DOHH2 (cell line): ENCODE data around the gene PCDHB10.
"Not testable (repeated sequence)": the region's sequence is repeated elsewhere in the genome, so short reads cannot be mapped to it uniquely, and the experiment has no call there.

Source experiments
- H3F3A ChIP-seq: fragments of 200-600 bp; sonication (generic), shearing (Covaris generic); 2 replicates; pipeline ENCODE4 v1.6.0; 2016; ENCODE audit warnings: antibody characterized with exemption, mild to moderate bottlenecking; ENCODE audit not compliant: control insufficient read depth, insufficient read depth
- H3K27ac ChIP-seq: fragments of 200-600 bp; sonication (generic); 2 replicates; pipeline ENCODE4 v1.5.1; 2014; ENCODE audit warnings: low read depth, mild to moderate bottlenecking, low read length, moderate library complexity
- H3K27me3 ChIP-seq: fragments of 200-600 bp; sonication (generic); 2 replicates; pipeline ENCODE4 v1.6.1; 2014; ENCODE audit warnings: mild to moderate bottlenecking, low read length, mixed read lengths; ENCODE audit not compliant: control insufficient read depth
- H3K36me3 ChIP-seq: fragments of 200-600 bp; sonication (generic); 2 replicates; pipeline ENCODE4 v1.6.1; 2014; ENCODE audit warnings: mild to moderate bottlenecking, low read length, moderate library complexity, mixed read lengths; ENCODE audit not compliant: control insufficient read depth
- H3K4me1 ChIP-seq: fragments of 200-600 bp; sonication (generic); 2 replicates; pipeline ENCODE4 v1.6.1; 2014; ENCODE audit warnings: mild to moderate bottlenecking, low read length, mixed read lengths; ENCODE audit not compliant: control insufficient read depth
- H3K4me2 ChIP-seq: fragments of 200-600 bp; sonication (generic); 2 replicates; pipeline ENCODE4 v1.6.0; 2014; ENCODE audit warnings: mild to moderate bottlenecking, low read length, moderate library complexity
- H3K4me3 ChIP-seq: fragments of 200-600 bp; sonication (generic); 2 replicates; pipeline ENCODE4 v1.5.1; 2014; ENCODE audit warnings: mild to moderate bottlenecking, low read length, mixed read lengths
- H3K79me2 ChIP-seq: fragments of 200-600 bp; sonication (generic); 2 replicates; pipeline ENCODE4 v1.6.1; 2014; ENCODE audit warnings: mild to moderate bottlenecking, low read length, mixed read lengths; ENCODE audit not compliant: control insufficient read depth
- H3K9me2 ChIP-seq: fragments of 200-600 bp; sonication (generic); replicated peaks from 2 replicates; pipeline ENCODE4 v1.6.1; 2014; ENCODE audit warnings: mild to moderate bottlenecking, low read length, mixed read lengths; ENCODE audit not compliant: control insufficient read depth
- H3K9me3 ChIP-seq: fragments of 200-600 bp; sonication (generic); 2 replicates; pipeline ENCODE4 v1.6.1; 2014; ENCODE audit warnings: antibody characterized with exemption, low read length, mixed read lengths; ENCODE audit not compliant: control insufficient read depth, insufficient read depth
- H4K20me1 ChIP-seq: fragments of 200-600 bp; sonication (generic); 2 replicates; pipeline ENCODE4 v1.6.0; 2014; ENCODE audit warnings: low read depth, mild to moderate bottlenecking, antibody characterized with exemption, low read length, moderate library complexity; ENCODE audit not compliant: control insufficient read depth, insufficient read depth
- EZH2phosphoT487 ChIP-seq: fragments of 200-600 bp; sonication (generic); IDR thresholded peaks from 2 replicates; pipeline ENCODE4 v1.6.1; 2017; ENCODE audit warnings: borderline replicate concordance, mild to moderate bottlenecking, antibody characterized with exemption, low read length, moderate library complexity, mixed read lengths
- TF ChIP-seq, protein P1 (sequence below): fragments of 200-600 bp; sonication (generic); IDR thresholded peaks from one replicate; pipeline ENCODE4 v1.5.1; 2014; ENCODE audit warnings: antibody characterized with exemption, mild to moderate bottlenecking, low read depth, low read length; ENCODE audit not compliant: poor library complexity, severe bottlenecking

Gene PCDHB10

DNA sequence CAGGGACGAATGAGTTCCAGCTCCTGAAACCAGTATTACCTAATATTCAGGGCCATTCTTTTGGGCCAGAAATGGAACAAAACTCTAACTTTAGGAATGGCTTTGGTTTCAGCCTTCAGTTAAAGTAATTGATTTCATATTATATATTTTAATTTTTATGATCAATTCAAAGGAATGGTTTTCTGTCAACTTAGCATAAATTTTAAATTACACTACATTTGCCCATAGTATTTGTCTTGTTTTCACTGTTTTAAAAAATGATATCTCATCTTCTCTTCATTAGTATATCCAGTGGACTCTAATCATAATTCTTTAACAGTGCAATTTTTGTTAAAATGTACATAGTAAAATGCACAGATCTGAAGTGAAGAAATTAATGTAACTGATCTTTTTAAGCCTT is 11.8 kb upstream of the PCDHB10 start:
- Histone ChIP-seq H3K36me3 (no peaks in the 10 kb centered on the region), H3K4me2 (no peak overlapping the region), H3K4me3 (no peak overlapping the region), H3F3A (no peaks in the 10 kb centered on the region), H4K20me1 (no peaks in the 10 kb centered on the region), H3K27ac (no peak overlapping the region), H3K27me3 (no peaks in the 10 kb centered on the region), H3K9me2 (no peaks in the 10 kb centered on the region), H3K79me2 (no peaks in the 10 kb centered on the region), H3K9me3 (no peaks in the 10 kb centered on the region), H3K4me1 (no peaks in the 10 kb centered on the region)
- TF ChIP-seq, protein P1, sequence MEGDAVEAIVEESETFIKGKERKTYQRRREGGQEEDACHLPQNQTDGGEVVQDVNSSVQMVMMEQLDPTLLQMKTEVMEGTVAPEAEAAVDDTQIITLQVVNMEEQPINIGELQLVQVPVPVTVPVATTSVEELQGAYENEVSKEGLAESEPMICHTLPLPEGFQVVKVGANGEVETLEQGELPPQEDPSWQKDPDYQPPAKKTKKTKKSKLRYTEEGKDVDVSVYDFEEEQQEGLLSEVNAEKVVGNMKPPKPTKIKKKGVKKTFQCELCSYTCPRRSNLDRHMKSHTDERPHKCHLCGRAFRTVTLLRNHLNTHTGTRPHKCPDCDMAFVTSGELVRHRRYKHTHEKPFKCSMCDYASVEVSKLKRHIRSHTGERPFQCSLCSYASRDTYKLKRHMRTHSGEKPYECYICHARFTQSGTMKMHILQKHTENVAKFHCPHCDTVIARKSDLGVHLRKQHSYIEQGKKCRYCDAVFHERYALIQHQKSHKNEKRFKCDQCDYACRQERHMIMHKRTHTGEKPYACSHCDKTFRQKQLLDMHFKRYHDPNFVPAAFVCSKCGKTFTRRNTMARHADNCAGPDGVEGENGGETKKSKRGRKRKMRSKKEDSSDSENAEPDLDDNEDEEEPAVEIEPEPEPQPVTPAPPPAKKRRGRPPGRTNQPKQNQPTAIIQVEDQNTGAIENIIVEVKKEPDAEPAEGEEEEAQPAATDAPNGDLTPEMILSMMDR: no peak
- no peak for TF ChIP-seq EZH2phosphoT487

DNA sequence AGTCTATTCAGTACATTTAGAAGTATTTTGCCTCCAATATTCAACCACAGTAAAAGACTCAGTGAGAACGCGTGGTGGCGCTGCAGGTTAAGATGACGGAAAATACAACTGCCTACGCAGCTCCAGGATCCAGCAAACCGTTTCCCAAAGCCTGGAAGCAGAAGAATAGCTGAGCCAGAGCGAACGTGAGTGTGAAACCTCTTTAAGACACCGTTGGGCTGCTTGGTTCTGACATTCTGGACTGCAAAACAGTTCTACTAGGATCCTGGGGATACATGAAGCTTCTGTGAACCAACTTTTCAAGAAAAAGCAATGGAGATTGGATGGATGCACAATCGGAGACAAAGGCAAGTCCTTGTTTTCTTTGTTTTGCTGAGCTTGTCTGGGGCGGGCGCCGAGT is 9.9 kb upstream of the PCDHB10 start, which contains the start of gene PCDHB16:
TSS of gene PCDHB16 (plus strand) at position 140 of the 400 bp plus-strand sequence. CDS start at position 313, 173 bp downstream.
- Histone ChIP-seq H3K36me3 (no peaks in the 10 kb centered on the region), H3K9me2 (no peaks in the 10 kb centered on the region), H3K79me2 (no peaks in the 10 kb centered on the region), H4K20me1 (no peaks in the 10 kb centered on the region), H3F3A (no peaks in the 10 kb centered on the region), H3K27ac (no peak within 1 kb of the TSS), H3K4me2 (no peak within 1 kb of the TSS), H3K27me3 (no peaks in the 10 kb centered on the region), H3K4me1 (0 out of 2 replicates have a peak, but pooled peaks cover 3% of the 10 kb centered on the region), H3K9me3 (no peaks in the 10 kb centered on the region), H3K4me3 (no peak within 1 kb of the TSS)
- TF ChIP-seq, protein P1: peak; percentile 78
- no peak for TF ChIP-seq EZH2phosphoT487

DNA sequence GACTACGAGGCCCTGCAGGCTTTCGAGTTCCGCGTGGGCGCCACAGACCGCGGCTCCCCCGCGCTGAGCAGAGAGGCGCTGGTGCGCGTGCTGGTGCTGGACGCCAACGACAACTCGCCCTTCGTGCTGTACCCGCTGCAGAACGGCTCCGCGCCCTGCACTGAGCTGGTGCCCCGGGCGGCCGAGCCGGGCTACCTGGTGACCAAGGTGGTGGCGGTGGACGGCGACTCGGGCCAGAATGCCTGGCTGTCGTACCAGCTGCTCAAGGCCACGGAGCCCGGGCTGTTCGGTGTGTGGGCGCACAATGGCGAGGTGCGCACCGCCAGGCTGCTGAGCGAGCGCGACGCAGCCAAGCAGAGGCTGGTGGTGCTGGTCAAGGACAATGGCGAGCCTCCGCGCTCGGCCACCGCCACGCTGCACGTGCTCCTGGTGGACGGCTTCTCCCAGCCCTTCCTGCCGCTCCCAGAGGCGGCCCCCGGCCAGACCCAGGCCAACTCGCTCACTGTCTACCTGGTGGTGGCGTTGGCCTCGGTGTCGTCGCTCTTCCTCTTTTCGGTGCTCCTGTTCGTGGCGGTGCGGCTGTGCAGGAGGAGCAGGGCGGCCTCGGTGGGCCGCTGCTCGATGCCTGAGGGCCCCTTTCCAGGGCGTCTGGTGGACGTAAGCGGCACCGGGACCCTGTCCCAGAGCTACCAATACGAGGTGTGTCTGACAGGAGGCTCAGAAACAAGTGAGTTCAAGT is 7.9 kb upstream of the PCDHB10 start:
- not testable (repeated sequence) for H3K27ac ChIP-seq, H3K79me2 ChIP-seq, H3K4me2 ChIP-seq, H3K4me3 ChIP-seq, H4K20me1 ChIP-seq, H3K27me3 ChIP-seq, H3K9me2 ChIP-seq, H3F3A ChIP-seq, H3K4me1 ChIP-seq, H3K36me3 ChIP-seq, H3K9me3 ChIP-seq

DNA sequence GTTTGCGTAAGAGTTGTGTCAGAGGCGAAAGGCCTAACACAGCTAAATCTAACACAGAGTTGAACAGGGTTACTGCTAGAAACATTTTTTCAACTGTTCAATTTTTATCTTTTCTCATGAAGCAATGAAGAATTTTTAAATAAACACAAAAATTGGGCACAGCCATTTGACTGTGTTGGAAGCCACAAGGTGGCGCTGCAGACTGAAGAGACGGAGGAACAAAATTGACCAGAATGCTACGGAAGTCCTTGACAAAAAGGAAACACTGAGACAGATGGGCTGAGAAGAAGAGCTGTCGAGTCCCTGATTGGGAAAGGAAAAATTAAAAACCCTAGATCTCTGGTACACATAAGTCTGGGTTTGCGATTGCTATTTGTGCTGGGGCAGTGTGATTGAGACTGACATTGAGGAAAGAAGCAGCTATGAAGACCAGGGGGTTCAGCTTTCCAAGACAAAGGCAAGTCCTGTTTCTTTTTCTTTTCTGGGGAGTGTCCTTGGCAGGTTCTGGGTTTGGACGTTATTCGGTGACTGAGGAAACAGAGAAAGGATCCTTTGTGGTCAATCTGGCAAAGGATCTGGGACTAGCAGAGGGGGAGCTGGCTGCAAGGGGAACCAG is 5.1 kb upstream of the PCDHB10 start, which contains the start of gene PCDHB9:
TSS of gene PCDHB9 (plus strand) at position 265 of the 616 bp plus-strand sequence. CDS start at position 423, 158 bp downstream.
- H3K9me2 ChIP-seq: no peaks in the 10 kb centered on the region

DNA sequence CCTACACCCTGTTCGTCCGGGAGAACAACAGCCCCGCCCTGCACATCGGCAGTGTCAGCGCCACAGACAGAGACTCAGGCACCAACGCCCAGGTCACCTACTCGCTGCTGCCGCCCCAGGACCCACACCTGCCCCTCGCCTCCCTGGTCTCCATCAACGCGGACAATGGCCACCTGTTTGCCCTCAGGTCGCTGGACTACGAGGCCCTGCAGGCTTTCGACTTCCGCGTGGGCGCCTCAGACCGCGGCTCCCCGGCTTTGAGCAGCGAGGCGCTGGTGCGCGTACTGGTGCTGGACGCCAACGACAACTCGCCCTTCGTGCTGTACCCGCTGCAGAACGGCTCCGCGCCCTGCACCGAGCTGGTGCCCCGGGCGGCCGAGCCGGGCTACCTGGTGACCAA is 3.5 kb upstream of the PCDHB10 start:
- not testable (repeated sequence) for H3K79me2 ChIP-seq, H3K9me3 ChIP-seq, H3K27ac ChIP-seq, H4K20me1 ChIP-seq, H3K4me1 ChIP-seq, H3K36me3 ChIP-seq, H3F3A ChIP-seq, H3K4me2 ChIP-seq, H3K9me2 ChIP-seq, H3K4me3 ChIP-seq, H3K27me3 ChIP-seq

More for the DNA sequence above, 5.1 kb upstream of the PCDHB10 start, which contains the start of gene PCDHB9:
- TF ChIP-seq, protein P1: peak; percentile 94
- no peak for TF ChIP-seq EZH2phosphoT487
- Histone ChIP-seq H3K4me3 (peak within 1 kb of the TSS; percentile 54), H3K4me2 (peak within 1 kb of the TSS; percentile 62), H3K9me3 (no peaks in the 10 kb centered on the region), H3F3A (no peaks in the 10 kb centered on the region), H3K36me3 (no peaks in the 10 kb centered on the region), H3K4me1 (0 out of 2 replicates have a peak, but pooled peaks cover 3% of the 10 kb centered on the region), H3K27me3 (no peaks in the 10 kb centered on the region), H3K79me2 (no peaks in the 10 kb centered on the region), H4K20me1 (no peaks in the 10 kb centered on the region), H3K27ac (no peak within 1 kb of the TSS)
